OCI-LY3 (cell line): ENCODE results near the gene POLD4.

Source experiments
- CTCF ChIP-seq: fragments of 200-600, 300-600 bp; sonication (generic); IDR thresholded peaks from 2 replicates; pipeline ENCODE4 v1.5.1; 2014; ENCODE audit warnings: antibody characterized with exemption, low read length, low read depth
- EZH2phosphoT487 ChIP-seq: fragments of 200-600 bp; shearing (Covaris generic); IDR thresholded peaks from 2 replicates; pipeline ENCODE4 v1.6.1; 2018; ENCODE audit warnings: antibody characterized with exemption, mixed run types, low read depth

- TF ChIP-seq CTCF (no peak), EZH2phosphoT487 (no peak)
Measured at GRCh38 chr11:67304511-67305113, 48.7 kb downstream of the POLD4 start.
